22Rv1 (cell line): ENCODE data around the gene HIPK2.

Experiments used
- H3K27ac ChIP-seq: fragments of 450-650 bp; 2 replicates; pipeline ENCODE4 v1.5.1; 2017
- ZFX ChIP-seq: fragments of 450-650 bp; IDR thresholded peaks from 2 replicates; pipeline ENCODE4 v1.6.1; 2017; ENCODE audit warnings: antibody characterized with exemption, borderline replicate concordance
- TF ChIP-seq, protein P1 (sequence below): fragments of 450-650 bp; IDR thresholded peaks from 2 replicates; pipeline ENCODE4 v1.5.1; 2017; ENCODE audit warnings: mild to moderate bottlenecking

HIPK2 gene

DNA sequence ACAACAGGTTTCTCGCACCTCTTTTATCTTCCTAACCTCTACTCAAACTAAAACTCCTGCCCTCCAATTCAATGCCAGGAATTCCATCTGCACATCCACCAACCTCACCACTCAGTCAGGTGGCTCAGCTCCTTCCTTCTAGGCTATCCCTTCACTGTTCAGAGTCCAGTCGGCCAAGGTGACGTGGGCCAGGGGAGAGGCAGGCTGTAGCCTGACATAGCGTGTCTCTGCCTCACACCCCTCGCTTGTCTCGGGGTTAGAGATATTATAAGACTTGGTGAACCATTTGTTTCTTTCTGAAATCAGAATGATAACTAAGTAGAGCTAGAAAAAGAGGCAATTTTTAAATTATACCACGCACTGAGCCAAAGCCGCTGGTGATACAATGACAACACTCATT lies 31.1 kb downstream of the HIPK2 start:
- TF ChIP-seq, protein P1, sequence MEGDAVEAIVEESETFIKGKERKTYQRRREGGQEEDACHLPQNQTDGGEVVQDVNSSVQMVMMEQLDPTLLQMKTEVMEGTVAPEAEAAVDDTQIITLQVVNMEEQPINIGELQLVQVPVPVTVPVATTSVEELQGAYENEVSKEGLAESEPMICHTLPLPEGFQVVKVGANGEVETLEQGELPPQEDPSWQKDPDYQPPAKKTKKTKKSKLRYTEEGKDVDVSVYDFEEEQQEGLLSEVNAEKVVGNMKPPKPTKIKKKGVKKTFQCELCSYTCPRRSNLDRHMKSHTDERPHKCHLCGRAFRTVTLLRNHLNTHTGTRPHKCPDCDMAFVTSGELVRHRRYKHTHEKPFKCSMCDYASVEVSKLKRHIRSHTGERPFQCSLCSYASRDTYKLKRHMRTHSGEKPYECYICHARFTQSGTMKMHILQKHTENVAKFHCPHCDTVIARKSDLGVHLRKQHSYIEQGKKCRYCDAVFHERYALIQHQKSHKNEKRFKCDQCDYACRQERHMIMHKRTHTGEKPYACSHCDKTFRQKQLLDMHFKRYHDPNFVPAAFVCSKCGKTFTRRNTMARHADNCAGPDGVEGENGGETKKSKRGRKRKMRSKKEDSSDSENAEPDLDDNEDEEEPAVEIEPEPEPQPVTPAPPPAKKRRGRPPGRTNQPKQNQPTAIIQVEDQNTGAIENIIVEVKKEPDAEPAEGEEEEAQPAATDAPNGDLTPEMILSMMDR = no peak
- TF ChIP-seq ZFX = no peak
- no peak overlapping the region for H3K27ac ChIP-seq

GRCh38 chr7:139745678-139746143 lies 32.1 kb downstream of the HIPK2 start:
- no peak overlapping the region for H3K27ac ChIP-seq
- TF ChIP-seq, protein P1 = no peak
- TF ChIP-seq ZFX = no peak

GRCh38 chr7:139744768-139745677 lies 32.8 kb downstream of the HIPK2 start:
- TF ChIP-seq, protein P1 = no peak
- H3K27ac ChIP-seq = no peak overlapping the region

DNA sequence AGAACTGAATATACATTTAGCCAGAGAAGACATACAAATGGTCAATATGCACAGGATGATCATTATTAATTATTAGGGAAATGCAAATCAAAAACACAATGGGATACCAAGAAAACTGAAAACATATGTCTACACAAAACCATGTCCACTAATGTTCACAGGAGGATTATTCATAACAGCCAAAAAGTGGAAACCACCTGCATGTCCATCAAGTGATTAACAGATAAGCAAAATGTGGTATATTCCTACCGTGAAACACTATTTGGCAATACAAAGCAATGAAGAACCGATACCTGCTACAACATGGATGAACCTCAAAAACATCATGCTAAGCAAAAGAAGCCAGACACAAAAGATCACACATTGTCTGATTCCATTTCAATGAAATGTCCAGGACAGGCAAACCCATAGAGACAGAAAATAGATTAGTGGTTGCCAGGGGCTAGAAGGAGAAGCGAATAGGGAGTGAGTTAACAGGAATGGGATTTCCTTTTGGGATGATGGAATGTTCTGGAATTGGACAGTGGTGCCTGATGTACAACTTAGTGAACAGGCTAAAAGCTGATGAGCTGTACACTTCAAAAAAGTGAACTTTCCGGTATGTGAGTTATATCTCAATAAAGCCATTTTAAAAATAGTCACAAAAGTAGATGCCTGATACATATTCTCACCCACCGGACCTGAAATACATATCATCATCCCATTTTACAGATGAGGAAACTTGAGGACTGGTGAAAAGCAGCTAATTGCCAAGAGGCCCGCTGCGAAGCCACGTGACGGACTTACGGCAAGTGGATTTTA lies 33.6 kb downstream of the HIPK2 start:
- no peak overlapping the region for H3K27ac ChIP-seq

DNA sequence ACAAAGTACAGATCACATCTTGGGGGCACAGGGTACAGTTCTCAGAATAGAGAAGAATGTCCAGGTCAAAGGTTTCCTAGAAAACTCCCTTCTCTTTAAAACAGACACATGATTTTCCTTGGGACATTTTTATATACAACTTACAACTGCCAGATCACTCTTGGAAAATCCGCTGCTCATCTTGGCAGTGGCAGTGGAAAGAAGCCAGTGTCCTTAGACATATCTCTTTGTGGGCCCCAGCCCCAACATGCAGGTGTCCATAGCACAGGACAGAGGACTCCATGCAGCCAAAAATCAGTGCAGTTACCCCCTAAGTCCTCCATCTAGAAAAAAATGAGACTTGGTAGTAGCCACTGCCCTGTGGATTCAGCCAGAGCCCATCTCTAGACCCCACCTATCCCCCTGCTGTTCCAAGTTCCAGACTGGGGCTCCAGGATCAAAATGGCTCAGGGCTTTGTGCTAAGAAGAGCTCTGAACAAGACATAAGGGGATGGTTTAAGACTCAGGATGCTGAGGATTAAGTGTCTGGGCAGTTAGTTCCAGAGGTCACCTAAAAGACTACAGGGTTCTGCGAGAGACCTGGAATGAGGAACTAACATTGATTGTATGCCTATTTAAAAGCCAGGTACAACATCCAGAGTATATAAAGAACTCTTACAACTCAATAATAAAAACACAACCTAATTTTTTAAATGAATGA lies 34.4 kb downstream of the HIPK2 start:
- H3K27ac ChIP-seq = no peak overlapping the region
- no peak for TF ChIP-seq ZFX
- TF ChIP-seq, protein P1 = no peak

More for the DNA sequence above, 33.6 kb downstream of the HIPK2 start:
- no peak for TF ChIP-seq ZFX
- TF ChIP-seq, protein P1 = no peak

DNA sequence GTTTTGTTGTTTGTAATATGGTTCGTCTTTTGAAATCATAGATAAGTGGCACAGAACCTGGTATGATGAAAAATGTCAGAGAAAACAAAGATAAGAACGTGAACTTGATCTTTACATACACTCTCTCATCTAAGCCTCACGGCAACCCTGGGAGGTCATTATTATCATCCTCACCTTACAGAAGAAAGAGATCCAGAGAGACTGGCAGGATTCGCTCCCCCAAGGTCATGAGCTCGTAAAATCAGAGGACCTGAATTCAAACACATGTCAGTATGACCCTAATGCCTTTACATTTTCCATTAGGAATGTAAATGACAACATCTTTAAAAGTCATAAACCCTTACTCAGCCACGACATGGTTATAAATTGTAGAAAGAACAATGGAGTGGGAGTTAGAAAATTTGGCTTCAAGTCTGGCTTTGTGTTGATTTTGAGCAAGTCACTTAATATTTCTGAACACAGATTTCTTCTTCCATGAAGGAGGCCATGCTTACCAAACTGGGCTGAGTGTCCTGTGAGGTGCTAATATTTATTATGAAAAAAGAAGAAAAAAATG lies 35.9 kb downstream of the HIPK2 start:
- TF ChIP-seq, protein P1 = no peak
- TF ChIP-seq ZFX = no peak
- H3K27ac ChIP-seq = no peak overlapping the region
